Nephron (organoid): Measurements from ENCODE around the gene MIB1.

ENCODE experiments used
- H3K27ac Mint-ChIP-seq, 3 experiments: 2 replicates each; pipeline ENCODE4 v1.8.0; 2020; ENCODE audit warnings: mixed read lengths in 3 of 3, mild to moderate bottlenecking in 2 of 3, moderate library complexity in 1 of 3
- H3K27me3 Mint-ChIP-seq: 2 replicates; pipeline ENCODE4 v1.8.0; 2021; ENCODE audit warnings: low read depth, mild to moderate bottlenecking, moderate library complexity, mixed read lengths
- H3K36me3 Mint-ChIP-seq: 2 replicates; pipeline ENCODE4 v1.8.0; 2020; ENCODE audit warnings: low read depth, mixed read lengths
- H3K4me1 Mint-ChIP-seq: 2 replicates; pipeline ENCODE4 v1.8.0; 2020; ENCODE audit warnings: mixed read lengths
- H3K4me3 Mint-ChIP-seq, 3 experiments: 2 replicates each; pipeline ENCODE4 v1.8.0; 2020; ENCODE audit warnings: mild to moderate bottlenecking in 3 of 3, mixed read lengths in 3 of 3, moderate library complexity in 2 of 3
- H3K9me3 Mint-ChIP-seq: 2 replicates; pipeline ENCODE4 v1.8.0; 2020; ENCODE audit warnings: mixed read lengths
- TF ChIP-seq, protein P1 (sequence below), 3 experiments: fragments of 200-600 bp; sonication (generic); IDR thresholded peaks; one replicate each; pipeline ENCODE4 v1.5.0; 2021; ENCODE audit warnings: antibody characterized with exemption in 3 of 3; ENCODE audit not compliant: unreplicated experiment in 3 of 3

The MIB1 gene

DNA sequence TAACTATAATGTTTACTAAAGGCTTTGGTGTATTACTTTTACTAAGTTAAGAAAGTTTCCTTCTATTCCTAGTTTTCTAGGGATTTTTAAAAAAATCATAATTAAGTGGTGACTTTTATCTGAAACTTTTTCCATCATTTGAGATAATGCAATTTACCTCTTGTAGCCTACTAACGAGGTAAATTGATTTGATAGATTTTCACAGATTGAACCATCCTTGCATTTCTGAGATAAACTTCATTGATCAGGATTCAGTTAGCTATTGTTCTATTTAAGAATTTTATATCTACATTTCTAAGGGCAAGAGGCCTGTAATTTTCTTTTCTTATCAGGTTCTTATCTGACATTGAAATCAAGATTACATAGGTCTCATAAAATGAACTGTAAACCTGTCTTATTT lies 178.1 kb downstream of the MIB1 start:
- H3K27me3 Mint-ChIP-seq, result no peaks in the 10 kb centered on the region
- H3K36me3 Mint-ChIP-seq, result no peaks in the 10 kb centered on the region
- no peak overlapping the region for H3K4me3 Mint-ChIP-seq
- peaks cover 15% of the 10 kb centered on the region for H3K9me3 Mint-ChIP-seq
- TF ChIP-seq, protein P1, sequence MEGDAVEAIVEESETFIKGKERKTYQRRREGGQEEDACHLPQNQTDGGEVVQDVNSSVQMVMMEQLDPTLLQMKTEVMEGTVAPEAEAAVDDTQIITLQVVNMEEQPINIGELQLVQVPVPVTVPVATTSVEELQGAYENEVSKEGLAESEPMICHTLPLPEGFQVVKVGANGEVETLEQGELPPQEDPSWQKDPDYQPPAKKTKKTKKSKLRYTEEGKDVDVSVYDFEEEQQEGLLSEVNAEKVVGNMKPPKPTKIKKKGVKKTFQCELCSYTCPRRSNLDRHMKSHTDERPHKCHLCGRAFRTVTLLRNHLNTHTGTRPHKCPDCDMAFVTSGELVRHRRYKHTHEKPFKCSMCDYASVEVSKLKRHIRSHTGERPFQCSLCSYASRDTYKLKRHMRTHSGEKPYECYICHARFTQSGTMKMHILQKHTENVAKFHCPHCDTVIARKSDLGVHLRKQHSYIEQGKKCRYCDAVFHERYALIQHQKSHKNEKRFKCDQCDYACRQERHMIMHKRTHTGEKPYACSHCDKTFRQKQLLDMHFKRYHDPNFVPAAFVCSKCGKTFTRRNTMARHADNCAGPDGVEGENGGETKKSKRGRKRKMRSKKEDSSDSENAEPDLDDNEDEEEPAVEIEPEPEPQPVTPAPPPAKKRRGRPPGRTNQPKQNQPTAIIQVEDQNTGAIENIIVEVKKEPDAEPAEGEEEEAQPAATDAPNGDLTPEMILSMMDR (IDR thresholded peaks at IDR 0.05; ENCODE audit: unreplicated experiment in 3 of 3), result no peak
- no peak overlapping the region for H3K27ac Mint-ChIP-seq
- no peaks in the 10 kb centered on the region for H3K4me1 Mint-ChIP-seq
